Sigmoid colon (tissue), 7 donors: ENCODE results near the gene CHRDL1. TPM values are rescaled to one million over a fixed set of nuclear protein-coding genes. Genes with fewer than 3 reads are reported as not detected.

Experiments
- DNase-seq: peaks from one replicate; pipeline ENCODE4 v3.0.0-alpha.2; 2019
- H3K27ac ChIP-seq, 4 donors: fragments of 200-600 bp; sonication (generic); one replicate each; pipeline ENCODE4 v1.5.1; 2016 to 2019; ENCODE audit warnings: mild to moderate bottlenecking in 1 of 4
- H3K27me3 ChIP-seq, 3 donors: fragments of 200-600 bp; sonication (generic); one replicate each; pipeline ENCODE4 v1.5.1; 2019; ENCODE audit warnings: mild to moderate bottlenecking in 1 of 3
- H3K36me3 ChIP-seq, 4 donors: fragments of 200-600 bp; sonication (generic); one replicate each; pipeline ENCODE4 v1.5.1; 2016 to 2019
- H3K4me1 ChIP-seq, 4 donors: fragments of 200-600 bp; sonication (generic); one replicate each; pipeline ENCODE4 v1.5.1; 2017 to 2019
- H3K4me3 ChIP-seq, 4 donors: fragments of 200-600 bp; sonication (generic); one replicate each; pipeline ENCODE4 v1.5.1; 2017 to 2019; ENCODE audit warnings: mild to moderate bottlenecking in 2 of 4, moderate library complexity in 1 of 4
- H3K9me3 ChIP-seq, 4 donors: fragments of 200-600 bp in 3 of 4; sonication (generic) in 3 of 4; one replicate each; pipeline versions ENCODE4 v1.5.1 to v1.6.1; 2013 to 2019
- EP300 ChIP-seq, 4 donors: sonication (generic); formaldehyde crosslinking; IDR thresholded peaks; one replicate each; pipeline ENCODE4 v1.6.1; 2017; ENCODE audit warnings: antibody characterized with exemption in 4 of 4
- POLR2A ChIP-seq, 2 donors: fragments of 450-650 bp; IDR thresholded peaks; one replicate each; pipeline ENCODE4 v1.6.1; 2016; ENCODE audit warnings: antibody characterized with exemption in 2 of 2, mild to moderate bottlenecking in 2 of 2, moderate library complexity in 2 of 2
- POLR2AphosphoS5 ChIP-seq, 4 donors: sonication (generic); formaldehyde crosslinking; IDR thresholded peaks; one replicate each; pipeline ENCODE4 v1.6.1; 2017; ENCODE audit warnings: antibody characterized with exemption in 4 of 4
- WGBS, 2 donors: extraction: QIAGEN DNeasy Blood & Tissue Kit; methylation state at CpG; one replicate each; pipeline ENCODE4 v1.1.7; 2013; 5-methylcytosine and 5-hydroxymethylcytosine counted together
- intact Hi-C: fragments of 100-400 bp; cut with DNase I; formaldehyde crosslinking; loops from one replicate; pipeline ENCODE4 v1.15.1; 2023
- polyA plus RNA-seq, 3 donors: library from polyadenylated mRNA; stranded (reverse); fragments of 200-250 nt; gene quantifications; one replicate each; pipeline ENCODE4 v1.2.3, GENCODE V29; 2013
- total RNA-seq, 4 donors: library from RNA; depleted of rRNA; stranded (reverse); fragments of >200 nt; gene quantifications; one replicate each; pipeline ENCODE4 v1.1.0, GENCODE V29; 2016
- TF ChIP-seq, protein P1 (sequence below), 4 experiments: fragments of 450-650 bp in 3 of 4; fragments of 200-600 bp in 1 of 4; IDR thresholded peaks; one replicate each; pipeline ENCODE4 v1.5.1; 2016 to 2019; ENCODE audit warnings: antibody characterized with exemption in 4 of 4, mild to moderate bottlenecking in 3 of 4, moderate library complexity in 2 of 4
- donor health status: healthy with polysubstance abuse.
- donor health status: Bipolar disorder and iron deficiency.
- donor health status: healthy.

The CHRDL1 gene
- total and polyA plus RNA-seq, 7 donors: 3.9 to 365 (median 113) TPM

DNA sequence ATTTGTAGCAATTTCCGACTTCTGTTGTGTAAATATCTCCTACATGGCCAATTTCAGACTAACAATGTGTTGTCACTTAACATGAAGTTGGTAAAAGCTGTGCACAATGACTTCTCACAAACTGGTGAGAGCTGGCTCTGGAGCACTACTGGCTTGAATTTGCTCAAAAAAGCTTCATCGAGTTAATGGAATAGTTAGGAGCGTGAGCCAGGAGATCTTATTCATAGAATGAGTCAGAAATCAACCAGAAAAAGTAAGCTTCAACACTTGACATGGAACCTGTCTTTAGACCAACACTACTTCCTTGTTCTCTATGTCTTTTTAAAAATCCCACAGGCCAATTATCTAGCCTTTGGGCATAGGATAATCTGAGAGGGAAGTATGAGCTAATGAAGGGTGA, 7.9 kb upstream of the CHRDL1 start:
- DNase-seq: no peak
- H3K27ac ChIP-seq: peak overlapping the region in 2 of 4 donors; percentile 21 to 29
- no peaks in the 10 kb centered on the region for H3K27me3 ChIP-seq
- H3K4me1 ChIP-seq: peaks cover 0 to 10% (median 5%) of the 10 kb centered on the region in 4 donors
- intact Hi-C loops: no loop called here
- no peaks in the 10 kb centered on the region for H3K9me3 ChIP-seq
- H3K36me3 ChIP-seq: no peaks in the 10 kb centered on the region
- 80 to 84% methylated on average over 3 of the region's 3 CpGs for WGBS, 2 donors
- H3K4me3 ChIP-seq: no peak overlapping the region
- TF ChIP-seq POLR2A (IDR thresholded peaks at IDR 0.05): no peak
- no peak for TF ChIP-seq POLR2AphosphoS5 (IDR thresholded peaks at IDR 0.05)
- no peak for TF ChIP-seq EP300 (IDR thresholded peaks at IDR 0.05)
- TF ChIP-seq, protein P1, sequence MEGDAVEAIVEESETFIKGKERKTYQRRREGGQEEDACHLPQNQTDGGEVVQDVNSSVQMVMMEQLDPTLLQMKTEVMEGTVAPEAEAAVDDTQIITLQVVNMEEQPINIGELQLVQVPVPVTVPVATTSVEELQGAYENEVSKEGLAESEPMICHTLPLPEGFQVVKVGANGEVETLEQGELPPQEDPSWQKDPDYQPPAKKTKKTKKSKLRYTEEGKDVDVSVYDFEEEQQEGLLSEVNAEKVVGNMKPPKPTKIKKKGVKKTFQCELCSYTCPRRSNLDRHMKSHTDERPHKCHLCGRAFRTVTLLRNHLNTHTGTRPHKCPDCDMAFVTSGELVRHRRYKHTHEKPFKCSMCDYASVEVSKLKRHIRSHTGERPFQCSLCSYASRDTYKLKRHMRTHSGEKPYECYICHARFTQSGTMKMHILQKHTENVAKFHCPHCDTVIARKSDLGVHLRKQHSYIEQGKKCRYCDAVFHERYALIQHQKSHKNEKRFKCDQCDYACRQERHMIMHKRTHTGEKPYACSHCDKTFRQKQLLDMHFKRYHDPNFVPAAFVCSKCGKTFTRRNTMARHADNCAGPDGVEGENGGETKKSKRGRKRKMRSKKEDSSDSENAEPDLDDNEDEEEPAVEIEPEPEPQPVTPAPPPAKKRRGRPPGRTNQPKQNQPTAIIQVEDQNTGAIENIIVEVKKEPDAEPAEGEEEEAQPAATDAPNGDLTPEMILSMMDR (IDR thresholded peaks at IDR 0.05): no peak

DNA sequence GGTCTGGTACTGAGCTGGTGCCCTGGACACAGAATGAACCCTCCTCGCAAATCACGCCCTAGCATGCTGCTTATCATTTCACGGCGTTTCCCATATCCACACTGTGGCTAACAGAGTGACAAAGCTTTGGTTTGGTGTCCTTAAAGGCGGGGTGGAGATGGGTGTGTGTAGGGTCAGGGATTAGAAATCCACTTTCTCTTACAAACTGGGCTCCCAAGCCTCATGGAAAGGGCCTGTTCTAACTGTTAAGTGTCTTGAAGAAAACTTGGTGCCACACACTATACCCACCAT, 735 bp upstream of the CHRDL1 start:
- WGBS, 2 donors: 4 to 28% methylated on average over 5 of the region's 5 CpGs
- peaks cover 0 to 6% (median 0%) of the 10 kb centered on the region in 4 donors for H3K4me1 ChIP-seq
- TF ChIP-seq, protein P1 (IDR thresholded peaks at IDR 0.05): no peak
- TF ChIP-seq POLR2AphosphoS5 (IDR thresholded peaks at IDR 0.05): no peak
- TF ChIP-seq EP300 (IDR thresholded peaks at IDR 0.05): no peak
- TF ChIP-seq POLR2A (IDR thresholded peaks at IDR 0.05): no peak
- peak overlapping the region; percentile 40 to 51 (median 50) for H3K4me3 ChIP-seq
- no peak for DNase-seq
- intact Hi-C loops: no loop called here
- H3K27ac ChIP-seq: peak overlapping the region; percentile 62 to 80 (median 66)
- H3K36me3 ChIP-seq: no peaks in the 10 kb centered on the region
- H3K27me3 ChIP-seq: peaks cover 0 to 6% (median 0%) of the 10 kb centered on the region in 3 donors
- H3K9me3 ChIP-seq: no peaks in the 10 kb centered on the region

DNA sequence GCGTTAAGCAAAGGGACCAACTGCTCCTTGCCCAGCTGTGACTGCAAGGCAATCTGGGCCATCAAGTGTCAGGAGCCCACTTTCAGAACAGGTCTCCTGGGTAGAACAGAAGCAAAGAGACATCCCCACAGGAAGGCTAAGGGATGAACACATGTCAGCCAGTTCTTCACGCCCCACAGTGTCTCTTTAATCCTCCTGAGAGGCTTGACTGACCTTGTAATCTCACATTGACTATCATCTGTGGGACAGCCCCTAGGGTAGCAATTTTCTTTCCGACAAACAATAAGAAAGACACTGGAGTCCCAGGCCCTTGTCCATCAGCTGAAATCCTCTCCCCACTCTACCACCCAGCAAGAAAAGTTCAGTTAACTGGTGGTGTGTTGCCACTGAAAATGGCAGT, 1.0 kb downstream of the CHRDL1 start:
- TF ChIP-seq POLR2A (IDR thresholded peaks at IDR 0.05) (no peak), POLR2AphosphoS5 (IDR thresholded peaks at IDR 0.05) (no peak), EP300 (IDR thresholded peaks at IDR 0.05) (no peak)
- TF ChIP-seq, protein P1 (IDR thresholded peaks at IDR 0.05): no peak
- intact Hi-C loops: loop anchor here (5.0 kb wide), 1 partner anchor 97 kb away; no protein-coding TSS in a partner anchor

DNA sequence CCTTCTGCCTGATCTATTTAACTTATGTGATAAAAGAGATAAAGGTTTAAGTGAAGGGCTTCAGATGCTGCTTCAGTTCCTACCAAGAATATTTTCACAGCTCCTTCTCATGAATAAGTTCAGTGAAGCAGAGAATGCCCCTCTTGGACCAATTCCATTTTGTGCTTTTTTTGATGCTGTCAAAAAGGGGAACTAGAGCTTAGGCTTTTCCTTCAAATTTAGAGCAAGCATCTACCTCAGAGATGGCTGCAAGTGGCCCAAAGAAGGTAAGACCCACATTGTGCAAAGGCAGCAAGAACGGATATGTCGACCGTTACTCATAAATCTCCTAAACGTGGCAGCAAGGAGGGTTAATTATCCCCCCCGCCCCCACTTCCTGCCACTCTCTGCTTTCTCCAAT, 4.5 kb downstream of the CHRDL1 start:
- no peak for DNase-seq
- no peaks in the 10 kb centered on the region for H3K36me3 ChIP-seq
- no peak overlapping the region for H3K4me3 ChIP-seq
- H3K4me1 ChIP-seq: peaks cover 0 to 3% (median 0%) of the 10 kb centered on the region in 4 donors
- intact Hi-C loops: loop anchor here (5.0 kb wide), 1 partner anchor 94 kb away; no protein-coding TSS in a partner anchor
- H3K9me3 ChIP-seq: no peaks in the 10 kb centered on the region
- H3K27ac ChIP-seq: no peak overlapping the region
- TF ChIP-seq POLR2AphosphoS5 (IDR thresholded peaks at IDR 0.05) (no peak), POLR2A (IDR thresholded peaks at IDR 0.05) (no peak), EP300 (IDR thresholded peaks at IDR 0.05) (no peak)
- TF ChIP-seq, protein P1 (IDR thresholded peaks at IDR 0.05): no peak
- peaks cover 0 to 2% (median 0%) of the 10 kb centered on the region in 3 donors for H3K27me3 ChIP-seq
- 40 to 50% methylated on average over 5 of the region's 5 CpGs for WGBS, 2 donors

More for the DNA sequence above, 1.0 kb downstream of the CHRDL1 start:
- peaks cover 0 to 6% (median 0%) of the 10 kb centered on the region in 4 donors for H3K4me1 ChIP-seq
- no peaks in the 10 kb centered on the region for H3K9me3 ChIP-seq
- peak overlapping the region; percentile 40 to 51 (median 50) for H3K4me3 ChIP-seq
- 52 to 82% methylated on average over 3 of the region's 3 CpGs for WGBS, 2 donors
- no peak for DNase-seq
- H3K27ac ChIP-seq: peak overlapping the region; percentile 62 to 80 (median 66)
- no peaks in the 10 kb centered on the region for H3K36me3 ChIP-seq
- peaks cover 0 to 6% (median 0%) of the 10 kb centered on the region in 3 donors for H3K27me3 ChIP-seq

DNA sequence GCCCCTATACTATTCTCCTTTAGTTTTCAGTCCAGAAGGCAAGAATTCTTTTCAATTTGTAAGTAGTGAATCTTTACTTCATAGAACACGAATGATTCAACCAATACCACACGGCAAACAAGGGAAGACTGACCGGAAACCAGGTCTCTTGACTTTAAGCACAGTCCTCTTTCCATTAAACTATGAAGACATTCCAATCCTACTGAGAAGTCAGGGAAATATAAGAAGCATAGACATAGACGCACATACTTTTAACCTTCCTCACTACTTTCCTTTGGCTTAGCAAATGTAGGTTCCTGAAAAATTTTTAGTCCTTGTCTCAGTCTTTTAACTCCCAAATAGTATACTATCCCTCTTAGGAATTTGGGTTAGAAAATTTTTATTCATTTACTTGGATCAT, 9.1 kb downstream of the CHRDL1 start:
- Histone ChIP-seq H3K36me3 (no peaks in the 10 kb centered on the region), H3K4me1 (no peaks in the 10 kb centered on the region), H3K27me3 (no peaks in the 10 kb centered on the region), H3K4me3 (no peak overlapping the region), H3K27ac (no peak overlapping the region), H3K9me3 (no peaks in the 10 kb centered on the region)
- TF ChIP-seq POLR2A (IDR thresholded peaks at IDR 0.05): no peak
- TF ChIP-seq POLR2AphosphoS5 (IDR thresholded peaks at IDR 0.05): no peak
- TF ChIP-seq, protein P1 (IDR thresholded peaks at IDR 0.05): no peak
- no peak for TF ChIP-seq EP300 (IDR thresholded peaks at IDR 0.05)
- no peak for DNase-seq
- intact Hi-C loops: no loop called here
- WGBS, 2 donors: 91 to 92% methylated on average over 4 of the region's 4 CpGs
